HUES64 (cell line): Measurements from ENCODE around the gene ITPR3.

Source experiments
- H3K27ac ChIP-seq: 2 replicates; pipeline ENCODE4 v1.7.0; 2013; ENCODE audit warnings: low read depth, low read length, inconsistent platforms
- H3K27me3 ChIP-seq: 2 replicates; pipeline ENCODE4 v1.6.1; 2013; ENCODE audit warnings: mild to moderate bottlenecking, low read length; ENCODE audit not compliant: insufficient read depth
- H3K36me3 ChIP-seq: 2 replicates; pipeline ENCODE4 v1.6.1; 2013; ENCODE audit warnings: mild to moderate bottlenecking, low read length; ENCODE audit not compliant: insufficient read depth
- H3K4me1 ChIP-seq: 2 replicates; pipeline ENCODE4 v1.6.1; 2013; ENCODE audit warnings: mild to moderate bottlenecking, low read length, moderate library complexity; ENCODE audit not compliant: insufficient read depth
- H3K4me3 ChIP-seq: 2 replicates; pipeline ENCODE4 v1.5.1; 2013; ENCODE audit warnings: mild to moderate bottlenecking, low read length, moderate library complexity
- H3K9ac ChIP-seq: 2 replicates; pipeline ENCODE4 v1.6.1; 2013; ENCODE audit warnings: mild to moderate bottlenecking, low read depth, low read length
- H3K9me3 ChIP-seq: 2 replicates; pipeline ENCODE4 v1.6.1; 2013; ENCODE audit warnings: low read depth, low read length; ENCODE audit not compliant: insufficient read depth
- WGBS: fragments of 150-250, 120-280 bp; methylation state at CpG from one replicate; pipeline ENCODE4 v1.1.7; 2013; ENCODE audit warnings: missing lambda C conversion rate; 5-methylcytosine and 5-hydroxymethylcytosine counted together

The ITPR3 gene

DNA sequence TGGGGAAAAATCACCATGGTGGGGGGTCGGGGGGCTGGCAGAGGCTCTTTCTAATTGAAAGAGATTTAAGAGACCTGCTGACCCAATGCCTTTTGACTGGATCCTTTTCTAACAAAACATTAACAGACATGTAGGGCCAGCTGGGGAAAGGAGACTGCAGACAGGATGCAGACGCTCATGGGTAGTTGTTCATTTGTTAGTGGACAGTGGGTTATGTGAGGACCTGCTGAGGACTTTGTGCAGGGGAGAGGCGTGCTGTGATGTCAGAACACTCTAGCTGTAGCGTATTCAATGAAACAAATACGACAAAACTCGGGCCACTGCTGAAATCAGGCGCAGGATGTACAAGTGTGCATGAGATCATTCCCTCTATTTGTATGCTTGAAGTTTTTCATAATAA lies 124.4 kb downstream of the ITPR3 start:
- Histone ChIP-seq H3K4me3 (no peak overlapping the region), H3K27ac (no peak overlapping the region), H3K9me3 (no peaks in the 10 kb centered on the region), H3K27me3 (no peaks in the 10 kb centered on the region), H3K9ac (no peak overlapping the region; the same call in 1 of the 2 replicates), H3K4me1 (peaks cover 30% of the 10 kb centered on the region), H3K36me3 (no peaks in the 10 kb centered on the region)
- WGBS = 77% methylated on average over 7 of the region's 7 CpGs
